Endothelial cell of umbilical vein (primary cell): ENCODE data around the gene UCN3.

Source experiments
- EZH2 ChIP-seq: IDR thresholded peaks from 2 replicates; pipeline ENCODE4 v1.6.1; 2012; ENCODE audit warnings: borderline replicate concordance, low read depth, mild to moderate bottlenecking, moderate library complexity, low read length, inconsistent platforms; ENCODE audit not compliant: severe bottlenecking
- POLR2A ChIP-seq: IDR thresholded peaks from 2 replicates; pipeline ENCODE4 v1.6.1; 2012; ENCODE audit warnings: low read depth, mild to moderate bottlenecking, control low read depth, low read length
- POLR2AphosphoS5 ChIP-seq: IDR thresholded peaks from 2 replicates; pipeline ENCODE4 v1.6.1; 2012; ENCODE audit warnings: low read depth, mild to moderate bottlenecking, control low read depth, low read length, moderate library complexity; ENCODE audit not compliant: insufficient read depth
- TF ChIP-seq, protein P1 (sequence below), 2 donors: IDR thresholded peaks; 1 replicate in 1 of 2; 2 replicates in 1 of 2; pipeline ENCODE4 v1.5.1; 2011; ENCODE audit warnings: low read length in 2 of 2, mild to moderate bottlenecking in 2 of 2, moderate library complexity in 2 of 2, control low read depth in 1 of 2, inconsistent platforms in 1 of 2, low read depth in 1 of 2; ENCODE audit not compliant: insufficient read depth in 1 of 2; ENCODE audit errors: extremely low read depth in 1 of 2
- TF ChIP-seq, protein P2 (sequence below): IDR thresholded peaks from 2 replicates; pipeline ENCODE4 v1.6.1; 2011; ENCODE audit not compliant: insufficient read depth, insufficient read length

GRCh38 chr10:5423771-5424170 lies 59.0 kb downstream of the UCN3 start:
- TF ChIP-seq, protein P1, sequence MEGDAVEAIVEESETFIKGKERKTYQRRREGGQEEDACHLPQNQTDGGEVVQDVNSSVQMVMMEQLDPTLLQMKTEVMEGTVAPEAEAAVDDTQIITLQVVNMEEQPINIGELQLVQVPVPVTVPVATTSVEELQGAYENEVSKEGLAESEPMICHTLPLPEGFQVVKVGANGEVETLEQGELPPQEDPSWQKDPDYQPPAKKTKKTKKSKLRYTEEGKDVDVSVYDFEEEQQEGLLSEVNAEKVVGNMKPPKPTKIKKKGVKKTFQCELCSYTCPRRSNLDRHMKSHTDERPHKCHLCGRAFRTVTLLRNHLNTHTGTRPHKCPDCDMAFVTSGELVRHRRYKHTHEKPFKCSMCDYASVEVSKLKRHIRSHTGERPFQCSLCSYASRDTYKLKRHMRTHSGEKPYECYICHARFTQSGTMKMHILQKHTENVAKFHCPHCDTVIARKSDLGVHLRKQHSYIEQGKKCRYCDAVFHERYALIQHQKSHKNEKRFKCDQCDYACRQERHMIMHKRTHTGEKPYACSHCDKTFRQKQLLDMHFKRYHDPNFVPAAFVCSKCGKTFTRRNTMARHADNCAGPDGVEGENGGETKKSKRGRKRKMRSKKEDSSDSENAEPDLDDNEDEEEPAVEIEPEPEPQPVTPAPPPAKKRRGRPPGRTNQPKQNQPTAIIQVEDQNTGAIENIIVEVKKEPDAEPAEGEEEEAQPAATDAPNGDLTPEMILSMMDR (IDR thresholded peaks at IDR 0.05; ENCODE audit: extremely low read depth in 1 of 2, insufficient read depth in 1 of 2, low read depth in 1 of 2, low read length in 2 of 2), result no peak
- TF ChIP-seq POLR2AphosphoS5 (no peak), POLR2A (no peak), EZH2 (no peak)
- TF ChIP-seq, protein P2, sequence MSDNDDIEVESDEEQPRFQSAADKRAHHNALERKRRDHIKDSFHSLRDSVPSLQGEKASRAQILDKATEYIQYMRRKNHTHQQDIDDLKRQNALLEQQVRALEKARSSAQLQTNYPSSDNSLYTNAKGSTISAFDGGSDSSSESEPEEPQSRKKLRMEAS, result no peak
